K562 (cell line): ENCODE data around the gene PLEKHM3. TPM values are rescaled to one million over a fixed set of nuclear protein-coding genes. Genes with fewer than 3 reads are reported as not detected.
A peak's percentile ranks its signal among the peaks of the same experiment; 100 is the strongest.

Experiments
- CBX2 ChIP-seq: fragments of 200-600 bp; sonication (generic); IDR thresholded peaks from one replicate; pipeline ENCODE4 v1.6.1; 2012; ENCODE audit warnings: mild to moderate bottlenecking, low read length, inconsistent platforms; ENCODE audit not compliant: insufficient read depth, poor library complexity, severe bottlenecking
- FOXA1 ChIP-seq: fragments of 450-650 bp; IDR thresholded peaks from 2 replicates; pipeline ENCODE4 v1.6.1; 2016; ENCODE audit warnings: mild to moderate bottlenecking, borderline replicate concordance
- HLTF ChIP-seq: fragments of 450-650 bp; IDR thresholded peaks from 2 replicates; pipeline ENCODE4 v1.6.1; 2016
- L3MBTL2 ChIP-seq: fragments of 450-650 bp; IDR thresholded peaks from 2 replicates; pipeline ENCODE4 v1.6.1; 2016; ENCODE audit warnings: mild to moderate bottlenecking, moderate library complexity
- NCOA4 ChIP-seq: fragments of 450-650 bp; IDR thresholded peaks from 2 replicates; pipeline ENCODE4 v1.6.1; 2018; ENCODE audit warnings: mild to moderate bottlenecking; ENCODE audit not compliant: partially characterized antibody
- NFYB ChIP-seq: IDR thresholded peaks from 2 replicates; pipeline ENCODE4 v1.6.1; 2011; ENCODE audit warnings: mild to moderate bottlenecking, moderate library complexity; ENCODE audit not compliant: insufficient read length; ENCODE audit errors: extremely low read depth
- PURB ChIP-seq: sonication (generic); formaldehyde crosslinking; IDR thresholded peaks from 2 replicates; pipeline ENCODE4 v1.9.0; 2021; ENCODE audit warnings: low read depth, mild to moderate bottlenecking, missing genetic modification reagents
- RB1 ChIP-seq: fragments of 450-650 bp; IDR thresholded peaks from 2 replicates; pipeline ENCODE4 v1.6.1; 2017; ENCODE audit warnings: low read depth, mild to moderate bottlenecking
- RBM14 ChIP-seq: fragments of 200-400 bp; formaldehyde crosslinking; IDR thresholded peaks from 2 replicates; pipeline ENCODE4 v1.6.1; 2018; ENCODE audit warnings: low read depth, mild to moderate bottlenecking, low read length, moderate library complexity, borderline replicate concordance; ENCODE audit not compliant: insufficient read depth
- SMARCA5 ChIP-seq: fragments of 450-650 bp; IDR thresholded peaks from 2 replicates; pipeline ENCODE4 v1.6.1; 2016
- XRCC3 ChIP-seq: fragments of 450-650 bp; IDR thresholded peaks from 2 replicates; pipeline ENCODE4 v1.6.1; 2017; ENCODE audit warnings: mild to moderate bottlenecking, moderate library complexity
- ZBTB34 ChIP-seq: fragments of 250-450 bp; sonication (Bioruptor Pico); IDR thresholded peaks from 2 replicates; pipeline ENCODE4 v1.8.0; 2021; ENCODE audit warnings: mild to moderate bottlenecking, moderate library complexity
- ZC3H4 ChIP-seq: sonication (generic); formaldehyde crosslinking; IDR thresholded peaks from 2 replicates; pipeline ENCODE4 v1.9.0; 2021; ENCODE audit warnings: missing genetic modification reagents, borderline replicate concordance
- ZMIZ1 ChIP-seq, 2 experiments: fragments of 150-350 bp in 1 of 2; IDR thresholded peaks; 2 replicates each; pipeline ENCODE4 v1.6.1; 2012 to 2016; ENCODE audit warnings: low read depth in 2 of 2, low read length in 2 of 2, mild to moderate bottlenecking in 1 of 2, moderate library complexity in 1 of 2
- ZNF277 ChIP-seq: fragments of 250-450 bp; sonication (Bioruptor Pico); IDR thresholded peaks from 2 replicates; pipeline ENCODE4 v1.8.0; 2022; ENCODE audit warnings: inconsistent platforms, mild to moderate bottlenecking, moderate library complexity, borderline replicate concordance
- ZNF3 ChIP-seq: fragments of 250-450 bp; sonication (Bioruptor Pico); IDR thresholded peaks from 2 replicates; pipeline ENCODE4 v1.5.0; 2021; ENCODE audit warnings: mild to moderate bottlenecking, moderate library complexity
- ZNF592 ChIP-seq: fragments of 450-650 bp; IDR thresholded peaks from 2 replicates; pipeline ENCODE4 v1.6.1; 2017; ENCODE audit warnings: antibody characterized with exemption, mild to moderate bottlenecking
- ZNF75A ChIP-seq: fragments of 450-650 bp; formaldehyde crosslinking; IDR thresholded peaks from 2 replicates; pipeline ENCODE4 v1.4.0; 2020; ENCODE audit warnings: mild to moderate bottlenecking
- polyA plus RNA-seq, 8 experiments: library from polyadenylated mRNA; depleted of rRNA in 4 of 8; stranded (reverse) in 5 of 8; unstranded in 3 of 8; fragments of >200 nt; fragmentation: Nextera tagmentation in 2 of 8; fragmentation: Illumina TruSeq in 1 of 8; extraction: Ambion mirVana in 2 of 8; extraction: Trizol in 1 of 8; gene quantifications; 2 replicates each; pipeline versions ENCODE4 v1.2.1 to v1.2.3, GENCODE V29; 2011 to 2014; ENCODE audit warnings: inconsistent platforms in 1 of 8, missing spikeins in 1 of 8
- total RNA-seq, 7 experiments: library from RNA; depleted of rRNA in 6 of 7; stranded (reverse); fragments of >200 nt in 6 of 7; fragmentation: Illumina TruSeq in 2 of 7; extraction: Trizol in 2 of 7; gene quantifications; 2 replicates each; pipeline versions ENCODE4 v1.2.1 to v1.2.3, GENCODE V29; 2011 to 2021; ENCODE audit warnings: low replicate concordance in 1 of 7

The PLEKHM3 gene
- total and polyA plus RNA-seq, 9 of the 15 experiments (the other 6 are each of a cell fraction or from before 2014, with no cell fraction given), result 0.24 to 1.6 (median 1.0) TPM

GRCh38 chr2:207772081-207772843 lies 253.1 kb downstream of the PLEKHM3 start (continued):
- TF ChIP-seq ZC3H4 (CRISPR knock-in tag), result no peak
- TF ChIP-seq XRCC3, result no peak
- TF ChIP-seq RB1, result no peak
- TF ChIP-seq ZNF277, result no peak
- no peak for TF ChIP-seq L3MBTL2
- TF ChIP-seq SMARCA5, result no peak
- TF ChIP-seq ZNF75A (CRISPR knock-in tag), result peak; percentile 96
- TF ChIP-seq CBX2, result no peak
- peak; percentile 83 for TF ChIP-seq ZNF3 (CRISPR knock-in tag)
- TF ChIP-seq PURB (CRISPR knock-in tag), result no peak
- TF ChIP-seq HLTF, result no peak
- no peak for TF ChIP-seq RBM14
- no peak for TF ChIP-seq NFYB
- TF ChIP-seq NCOA4, result no peak
- TF ChIP-seq ZNF592, result peak; percentile 100
- TF ChIP-seq ZMIZ1 (IDR thresholded peaks at IDR 0.05; ENCODE audit: low read depth in 2 of 2, low read length in 2 of 2), result no peak
- TF ChIP-seq ZBTB34, result peak; percentile 99
- TF ChIP-seq FOXA1, result no peak
